ENCODE data around the gene SYCP2. TPM values are rescaled to one million over a fixed set of nuclear protein-coding genes. Genes with fewer than 3 reads are reported as not detected.

SYCP2 gene
- total and polyA plus RNA-seq, 9 donors = 0.48 to 1.9 (median 0.72) TPM

DNA sequence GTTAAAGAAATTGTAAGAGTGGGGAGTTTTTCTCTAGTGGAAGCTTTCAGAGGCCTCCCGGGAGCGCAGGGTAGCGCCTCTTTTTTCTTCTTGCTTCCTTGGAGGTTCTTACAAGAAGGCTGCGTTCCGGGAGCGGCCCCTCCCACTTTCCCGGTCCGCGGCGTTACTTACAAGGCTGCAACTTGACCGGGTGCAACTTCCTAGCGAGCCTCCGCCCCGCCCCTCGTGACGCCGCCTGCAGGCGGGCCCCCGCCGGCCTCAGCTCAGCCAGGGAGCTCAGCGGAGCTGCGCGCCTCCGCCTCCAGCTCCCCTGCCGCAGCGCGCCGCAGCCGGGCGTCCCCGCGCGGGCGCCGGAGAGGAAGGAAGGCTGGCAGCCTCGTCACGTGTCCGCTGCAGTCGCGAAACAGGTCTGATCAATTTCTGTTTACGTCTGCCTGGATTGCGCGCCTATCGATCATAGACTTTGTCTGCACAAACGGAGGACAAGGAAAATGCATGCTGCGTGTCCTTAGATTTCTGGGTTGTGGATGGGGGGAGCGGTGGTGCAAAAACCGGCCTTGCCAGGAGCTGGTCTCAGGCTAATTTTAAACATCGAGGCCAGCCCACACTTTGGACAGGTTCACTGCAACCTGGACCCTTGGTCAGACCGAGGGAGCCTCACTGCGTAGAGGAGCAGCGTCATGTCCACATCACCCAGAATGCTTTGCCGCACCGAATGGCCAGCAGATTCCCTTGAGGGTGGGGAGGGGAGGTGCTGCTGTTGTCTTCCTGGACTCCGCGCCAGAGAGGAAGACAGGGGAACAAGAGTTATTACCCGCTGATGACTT, 6.9 kb upstream of the SYCP2 start, which contains the start of the genes FAM217B and PPP1R3D:
Gene FAM217B (plus strand): TSS at position 261 of the 827 bp plus-strand sequence. CDS start 3,555 bp downstream, outside the sequence.
Gene PPP1R3D (minus strand): TSS at position 177 of the 827 bp plus-strand sequence. CDS start 374 bp downstream, outside the sequence.
- DNase-seq = peak; percentile 95 to 97 (median 96)
- 0% methylated on average over 54 to 57 of the region's 57 CpGs for WGBS, 3 donors
- Histone ChIP-seq H3K27me3 (no peaks in the 10 kb centered on the region), H3K4me1 (ENCODE audit: insufficient read depth) (peaks cover 12% of the 10 kb centered on the region), H3K36me3 (no peaks in the 10 kb centered on the region), H3K4me3 (peak within 1 kb of the TSS; percentile 71), H3K27ac (peak within 1 kb of the TSS; percentile 71 to 95), H3K9me3 (no peaks in the 10 kb centered on the region)
- TF ChIP-seq, protein P1, sequence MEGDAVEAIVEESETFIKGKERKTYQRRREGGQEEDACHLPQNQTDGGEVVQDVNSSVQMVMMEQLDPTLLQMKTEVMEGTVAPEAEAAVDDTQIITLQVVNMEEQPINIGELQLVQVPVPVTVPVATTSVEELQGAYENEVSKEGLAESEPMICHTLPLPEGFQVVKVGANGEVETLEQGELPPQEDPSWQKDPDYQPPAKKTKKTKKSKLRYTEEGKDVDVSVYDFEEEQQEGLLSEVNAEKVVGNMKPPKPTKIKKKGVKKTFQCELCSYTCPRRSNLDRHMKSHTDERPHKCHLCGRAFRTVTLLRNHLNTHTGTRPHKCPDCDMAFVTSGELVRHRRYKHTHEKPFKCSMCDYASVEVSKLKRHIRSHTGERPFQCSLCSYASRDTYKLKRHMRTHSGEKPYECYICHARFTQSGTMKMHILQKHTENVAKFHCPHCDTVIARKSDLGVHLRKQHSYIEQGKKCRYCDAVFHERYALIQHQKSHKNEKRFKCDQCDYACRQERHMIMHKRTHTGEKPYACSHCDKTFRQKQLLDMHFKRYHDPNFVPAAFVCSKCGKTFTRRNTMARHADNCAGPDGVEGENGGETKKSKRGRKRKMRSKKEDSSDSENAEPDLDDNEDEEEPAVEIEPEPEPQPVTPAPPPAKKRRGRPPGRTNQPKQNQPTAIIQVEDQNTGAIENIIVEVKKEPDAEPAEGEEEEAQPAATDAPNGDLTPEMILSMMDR (IDR thresholded peaks at IDR 0.05) = no peak
- TF ChIP-seq EP300 (IDR thresholded peaks at IDR 0.05) (peak; percentile 52), POLR2A (IDR thresholded peaks at IDR 0.05) (peak; percentile 80)
- intact Hi-C loops (cut with DNase I) = no loop called here

DNA sequence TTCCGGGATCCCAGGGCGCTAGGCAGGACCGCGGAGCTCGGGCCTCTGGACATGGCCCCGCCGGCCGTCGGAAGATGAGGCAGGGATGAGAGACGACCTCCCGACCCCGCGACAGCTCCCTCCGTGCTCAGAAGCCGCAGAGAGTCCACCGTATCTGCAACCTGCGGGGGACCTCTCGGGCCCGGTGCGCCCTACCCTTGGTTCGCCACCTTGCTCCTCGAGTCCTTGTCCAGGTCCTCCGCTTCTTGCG, 6.4 kb upstream of the SYCP2 start:
- Histone ChIP-seq H3K4me1 (ENCODE audit: insufficient read depth) (peaks cover 12% of the 10 kb centered on the region), H3K4me3 (peak overlapping the region; percentile 71), H3K36me3 (no peaks in the 10 kb centered on the region), H3K27me3 (no peaks in the 10 kb centered on the region), H3K9me3 (no peaks in the 10 kb centered on the region), H3K27ac (peak overlapping the region; percentile 46 to 95)
- TF ChIP-seq POLR2A (IDR thresholded peaks at IDR 0.05) = no peak
- TF ChIP-seq, protein P1 (IDR thresholded peaks at IDR 0.05) = no peak
- TF ChIP-seq EP300 (IDR thresholded peaks at IDR 0.05) = no peak
- intact Hi-C loops (cut with DNase I) = loop anchor here in 1 of 4 donors (10.0 kb wide), 1 partner anchor 365 kb away; no protein-coding TSS in a partner anchor
- 0% methylated on average over 24 of the region's 24 CpGs for whole genome bisulfite sequencing, 3 donors
- DNase-seq = peak in 4 of 5 donors; percentile 31 to 69 (median 45)

DNA sequence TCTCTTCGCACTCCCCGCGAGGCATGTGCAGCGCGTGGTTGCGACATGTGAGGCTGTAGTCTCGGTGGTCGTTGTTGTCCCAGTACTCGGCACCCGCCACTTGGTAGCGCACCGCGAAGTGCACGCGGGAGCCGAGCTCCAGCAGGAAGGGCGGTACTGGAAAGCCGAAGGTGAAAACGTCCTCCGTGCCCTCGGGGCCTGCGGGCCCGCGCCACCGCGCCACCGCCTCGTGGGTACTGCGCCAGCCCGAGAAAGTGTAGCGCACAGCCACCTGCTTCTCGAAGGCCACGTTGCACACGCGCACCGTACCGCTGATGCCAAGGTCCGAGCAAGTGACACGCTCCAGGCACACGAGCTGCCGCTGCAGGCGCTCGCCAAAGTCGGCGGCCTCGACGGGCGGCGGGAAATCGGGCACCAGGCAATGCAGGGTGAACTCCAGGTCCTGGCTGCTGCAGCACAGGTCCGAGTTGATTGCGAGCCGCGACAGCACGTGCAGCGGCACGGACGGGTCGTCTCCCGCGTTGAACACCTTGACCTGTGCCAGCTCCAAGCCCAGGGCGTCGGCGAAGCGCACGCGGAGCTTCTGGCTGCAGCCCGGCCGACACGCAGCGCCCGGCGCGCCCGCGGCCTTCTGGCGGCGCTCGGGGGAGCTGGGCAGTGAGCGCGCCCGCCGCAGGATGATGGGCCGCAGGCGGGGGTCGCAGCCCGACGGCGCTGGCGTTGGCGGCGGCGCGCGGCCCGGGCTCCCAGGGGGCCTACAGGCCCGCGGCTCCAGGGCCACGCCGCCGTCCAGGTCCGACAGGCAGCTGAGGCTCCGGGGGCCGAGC, 5.8 kb upstream of the SYCP2 start:
- no peaks in the 10 kb centered on the region for H3K27me3 ChIP-seq
- no peaks in the 10 kb centered on the region for H3K36me3 ChIP-seq
- H3K9me3 ChIP-seq = no peaks in the 10 kb centered on the region
- H3K4me1 ChIP-seq (ENCODE audit: insufficient read depth) = peaks cover 13% of the 10 kb centered on the region
- 40 to 64% (median 47%) methylated on average over 66 to 104 of the region's 104 CpGs for WGBS, 3 donors
- intact Hi-C loops (cut with DNase I) = loop anchor here in 1 of 4 donors (10.0 kb wide), 1 partner anchor 364 kb away; no protein-coding TSS in a partner anchor
- no peak for TF ChIP-seq EP300 (IDR thresholded peaks at IDR 0.05)
- no peak for TF ChIP-seq POLR2A (IDR thresholded peaks at IDR 0.05)
- TF ChIP-seq, protein P1 (IDR thresholded peaks at IDR 0.05) = no peak
- peak overlapping the region; percentile 71 for H3K4me3 ChIP-seq
- DNase-seq = peak in 4 of 5 donors; percentile 21 to 60 (median 57)
- peak overlapping the region; percentile 46 to 95 for H3K27ac ChIP-seq

DNA sequence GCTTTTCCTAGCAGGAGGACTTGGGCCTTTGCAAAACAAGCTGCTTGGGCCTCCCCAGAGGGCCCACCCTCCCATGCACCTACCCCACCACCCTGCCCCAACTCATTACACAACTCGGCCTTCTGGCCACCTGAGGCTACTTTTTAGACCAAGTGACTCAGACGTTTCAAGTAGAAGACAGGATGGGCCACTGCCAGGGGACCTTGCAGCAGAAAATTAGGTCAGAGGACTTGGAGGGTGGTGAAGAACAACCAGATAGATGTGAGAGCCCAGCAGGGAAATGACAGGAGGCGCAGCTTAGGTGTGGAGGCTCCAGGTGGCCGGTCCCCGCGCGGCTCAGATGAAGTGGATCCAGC, 5.2 kb upstream of the SYCP2 start:
- Histone ChIP-seq H3K27ac (no peak overlapping the region), H3K27me3 (no peaks in the 10 kb centered on the region), H3K4me3 (no peak overlapping the region), H3K36me3 (no peaks in the 10 kb centered on the region), H3K9me3 (no peaks in the 10 kb centered on the region), H3K4me1 (ENCODE audit: insufficient read depth) (peaks cover 13% of the 10 kb centered on the region)
- TF ChIP-seq, protein P1 (IDR thresholded peaks at IDR 0.05) = no peak
- no peak for TF ChIP-seq POLR2A (IDR thresholded peaks at IDR 0.05)
- TF ChIP-seq EP300 (IDR thresholded peaks at IDR 0.05) = no peak
- intact Hi-C loops (cut with DNase I) = loop anchor here in 1 of 4 donors (10.0 kb wide), 1 partner anchor 364 kb away; no protein-coding TSS in a partner anchor
- WGBS, 3 donors = 81 to 84% (median 84%) methylated on average over 7 of the region's 7 CpGs
- DNase-seq = peak in 2 of 5 donors; percentile 12 to 50

All from ovary (tissue), 9 donors.